Measurements from ENCODE around the gene TMEM100.

- TF ChIP-seq, protein P1, sequence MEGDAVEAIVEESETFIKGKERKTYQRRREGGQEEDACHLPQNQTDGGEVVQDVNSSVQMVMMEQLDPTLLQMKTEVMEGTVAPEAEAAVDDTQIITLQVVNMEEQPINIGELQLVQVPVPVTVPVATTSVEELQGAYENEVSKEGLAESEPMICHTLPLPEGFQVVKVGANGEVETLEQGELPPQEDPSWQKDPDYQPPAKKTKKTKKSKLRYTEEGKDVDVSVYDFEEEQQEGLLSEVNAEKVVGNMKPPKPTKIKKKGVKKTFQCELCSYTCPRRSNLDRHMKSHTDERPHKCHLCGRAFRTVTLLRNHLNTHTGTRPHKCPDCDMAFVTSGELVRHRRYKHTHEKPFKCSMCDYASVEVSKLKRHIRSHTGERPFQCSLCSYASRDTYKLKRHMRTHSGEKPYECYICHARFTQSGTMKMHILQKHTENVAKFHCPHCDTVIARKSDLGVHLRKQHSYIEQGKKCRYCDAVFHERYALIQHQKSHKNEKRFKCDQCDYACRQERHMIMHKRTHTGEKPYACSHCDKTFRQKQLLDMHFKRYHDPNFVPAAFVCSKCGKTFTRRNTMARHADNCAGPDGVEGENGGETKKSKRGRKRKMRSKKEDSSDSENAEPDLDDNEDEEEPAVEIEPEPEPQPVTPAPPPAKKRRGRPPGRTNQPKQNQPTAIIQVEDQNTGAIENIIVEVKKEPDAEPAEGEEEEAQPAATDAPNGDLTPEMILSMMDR (IDR thresholded peaks at IDR 0.05 in 4 of 5, conservative IDR thresholded peaks at IDR 0.05 in 1 of 5): no peak
- TF ChIP-seq POLR2A (IDR thresholded peaks at IDR 0.05): no peak
These were observed 13.2 kb downstream of the TMEM100 start for GRCh38 chr17:55709440-55709839.
